HG03095 (cell line): ENCODE results near the gene OR1C1.
"Not testable (repeated sequence)": the region's sequence is repeated elsewhere in the genome, so short reads cannot be mapped to it uniquely, and the experiment has no call there.

Experiments
- ATAC-seq: cut with Tn5 transposase; IDR thresholded peaks from one replicate; pipeline ENCODE4 v1.9.1; 2021; ENCODE audit warnings: moderate library complexity; ENCODE audit not compliant: unreplicated experiment

The OR1C1 gene

GRCh38 chr1:247760456-247760855, at the start of gene OR1C1:
TSS of gene OR1C1 (minus strand) at chr1:247760556. CDS start at chr1:247758406, 2,150 bp downstream.
- no peak for ATAC-seq

- ATAC-seq = no peak
Observed at GRCh38 chr1:247797518-247797917, 37.2 kb upstream of the OR1C1 start.

- no peak for ATAC-seq
Observed at GRCh38 chr1:247769603-247770002, 9.2 kb upstream of the OR1C1 start.

- not testable (repeated sequence) for ATAC-seq
Observed at GRCh38 chr1:247754311-247754710, 6.0 kb downstream of the OR1C1 start.

GRCh38 chr1:247749870-247750269, 10.5 kb downstream of the OR1C1 start:
- ATAC-seq = no peak

- ATAC-seq = no peak
Observed at GRCh38 chr1:247748041-247748440, 12.3 kb downstream of the OR1C1 start, which contains the start of gene OR14A2. TSS of gene OR14A2 (minus strand) at chr1:247748141.

- no peak for ATAC-seq
Observed at GRCh38 chr1:247747616-247748015, 12.7 kb downstream of the OR1C1 start.

GRCh38 chr1:247746391-247746935, 13.9 kb downstream of the OR1C1 start:
- ATAC-seq = no peak

GRCh38 chr1:247742215-247742760, 18.1 kb downstream of the OR1C1 start:
- ATAC-seq = not testable (repeated sequence)

GRCh38 chr1:247741756-247742155, 18.6 kb downstream of the OR1C1 start:
- no peak for ATAC-seq

- ATAC-seq = no peak
Observed at GRCh38 chr1:247740721-247741120, 19.6 kb downstream of the OR1C1 start.

- ATAC-seq = no peak
Observed at GRCh38 chr1:247738315-247738714, 22.0 kb downstream of the OR1C1 start, which contains the start of gene OR14K1. TSS of gene OR14K1 (plus strand) at chr1:247738615. CDS start at chr1:247738615, 0 bp downstream.

- no peak for ATAC-seq
Observed at GRCh38 chr1:247721222-247721621, 39.1 kb downstream of the OR1C1 start.

GRCh38 chr1:247716546-247716945, 43.8 kb downstream of the OR1C1 start, which contains the start of gene OR6F1:
TSS of gene OR6F1 (minus strand) at chr1:247716646. CDS start at chr1:247712755, 3,891 bp downstream.
- ATAC-seq = no peak

- no peak for ATAC-seq
Observed at GRCh38 chr1:247713753-247714152, 46.6 kb downstream of the OR1C1 start.

- not testable (repeated sequence) for ATAC-seq
Observed at GRCh38 chr1:247710681-247711080, 49.7 kb downstream of the OR1C1 start.
